ENCODE measurements around the gene RND1.

DNA sequence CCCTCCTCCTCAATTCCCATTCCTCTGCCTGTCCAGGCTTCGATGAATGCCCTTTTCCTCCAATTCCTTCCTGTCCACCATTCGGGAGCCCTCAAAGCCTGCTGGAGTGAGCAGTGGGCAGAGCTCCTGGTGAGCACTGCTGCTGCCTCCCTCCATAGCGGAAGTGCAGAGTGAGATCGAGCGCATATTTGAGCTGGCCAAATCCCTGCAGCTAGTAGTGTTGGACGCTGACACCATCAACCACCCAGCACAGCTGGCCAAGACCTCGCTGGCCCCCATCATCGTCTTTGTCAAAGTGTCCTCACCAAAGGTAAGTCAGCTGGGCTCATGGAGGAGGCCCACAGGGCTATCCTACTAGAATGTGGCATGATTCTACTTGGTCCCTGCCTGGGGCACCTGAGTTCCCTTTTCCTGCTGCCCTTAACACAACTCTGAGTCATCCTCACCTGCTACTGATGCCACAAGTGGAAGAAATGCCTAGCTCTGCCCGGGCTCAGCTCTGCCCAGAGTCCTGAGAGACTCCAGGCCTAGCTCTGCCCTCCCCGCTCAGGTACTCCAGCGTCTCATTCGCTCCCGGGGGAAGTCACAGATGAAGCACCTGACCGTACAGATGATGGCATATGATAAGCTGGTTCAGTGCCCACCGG, 39.3 kb downstream of the RND1 start:
- TF ChIP-seq POLR2A (IDR thresholded peaks at IDR 0.05; ENCODE audit: low read depth, low read length) (no peak), TAF1 (IDR thresholded peaks at IDR 0.05; ENCODE audit: low read depth, low read length) (no peak), POLR2AphosphoS5 (IDR thresholded peaks at IDR 0.05; ENCODE audit: low read depth, low read length) (no peak), SPI1 (IDR thresholded peaks at IDR 0.05; ENCODE audit: low read depth, low read length) (no peak)

All from GM12891 (cell line).